Measurements from ENCODE around the gene DYRK1A.

DYRK1A gene

DNA sequence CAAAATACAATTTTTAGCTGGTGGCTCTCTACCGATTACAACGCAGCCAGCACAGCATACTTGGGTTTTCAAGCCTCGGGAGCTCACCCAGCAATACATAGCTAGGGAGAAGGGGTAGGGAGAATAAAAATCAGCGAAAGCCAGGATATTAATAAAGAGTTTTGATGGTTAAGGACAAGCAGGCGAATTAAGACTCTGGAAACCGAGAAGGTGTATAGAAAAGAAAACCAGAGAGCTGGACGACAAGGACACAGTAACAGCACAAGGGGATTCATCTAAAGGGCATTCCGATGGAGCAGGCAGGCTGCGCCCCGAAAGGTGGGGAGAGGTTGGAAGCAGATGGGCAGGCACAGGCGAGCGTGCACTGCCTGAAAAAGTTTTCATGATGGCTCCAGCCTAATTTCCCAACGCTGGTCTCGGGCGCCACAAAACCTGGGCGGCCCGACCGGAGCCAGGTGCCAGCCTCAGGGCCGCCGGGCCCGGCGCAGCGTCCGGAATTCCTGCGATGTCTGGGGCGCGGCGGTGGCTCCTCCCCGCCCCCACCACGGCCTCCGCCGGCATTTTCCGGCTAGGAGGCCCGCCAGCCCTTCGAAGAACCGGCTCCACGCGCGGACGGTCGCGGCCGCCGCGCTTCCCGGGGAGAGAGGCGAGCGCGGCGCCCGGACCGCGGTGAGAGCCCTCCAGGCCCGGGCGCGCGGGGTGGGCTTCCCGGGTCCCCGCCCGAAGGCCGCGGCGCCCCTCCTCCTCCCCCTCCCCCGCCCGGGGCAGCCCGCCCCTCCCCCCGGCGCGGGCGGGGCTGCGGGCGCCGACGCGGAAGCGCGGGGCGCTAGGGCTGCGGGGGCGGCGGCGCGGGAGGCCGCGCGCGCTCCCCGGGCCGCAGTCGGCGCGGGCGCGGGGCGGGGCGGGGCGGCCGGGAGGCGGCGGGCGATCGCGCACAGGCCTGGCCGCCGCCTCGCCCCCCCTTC, 774 bp upstream of the DYRK1A start:
- peaks cover 4% of the 10 kb centered on the region for H3K27me3 Mint-ChIP-seq (ENCODE audit: low read depth)
- no peaks in the 10 kb centered on the region for H3K9me3 Mint-ChIP-seq
- peak overlapping the region; percentile 99 to 100 (median 100) for H3K4me3 Mint-ChIP-seq
- TF ChIP-seq, protein P1, sequence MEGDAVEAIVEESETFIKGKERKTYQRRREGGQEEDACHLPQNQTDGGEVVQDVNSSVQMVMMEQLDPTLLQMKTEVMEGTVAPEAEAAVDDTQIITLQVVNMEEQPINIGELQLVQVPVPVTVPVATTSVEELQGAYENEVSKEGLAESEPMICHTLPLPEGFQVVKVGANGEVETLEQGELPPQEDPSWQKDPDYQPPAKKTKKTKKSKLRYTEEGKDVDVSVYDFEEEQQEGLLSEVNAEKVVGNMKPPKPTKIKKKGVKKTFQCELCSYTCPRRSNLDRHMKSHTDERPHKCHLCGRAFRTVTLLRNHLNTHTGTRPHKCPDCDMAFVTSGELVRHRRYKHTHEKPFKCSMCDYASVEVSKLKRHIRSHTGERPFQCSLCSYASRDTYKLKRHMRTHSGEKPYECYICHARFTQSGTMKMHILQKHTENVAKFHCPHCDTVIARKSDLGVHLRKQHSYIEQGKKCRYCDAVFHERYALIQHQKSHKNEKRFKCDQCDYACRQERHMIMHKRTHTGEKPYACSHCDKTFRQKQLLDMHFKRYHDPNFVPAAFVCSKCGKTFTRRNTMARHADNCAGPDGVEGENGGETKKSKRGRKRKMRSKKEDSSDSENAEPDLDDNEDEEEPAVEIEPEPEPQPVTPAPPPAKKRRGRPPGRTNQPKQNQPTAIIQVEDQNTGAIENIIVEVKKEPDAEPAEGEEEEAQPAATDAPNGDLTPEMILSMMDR (IDR thresholded peaks at IDR 0.05; ENCODE audit: unreplicated experiment in 3 of 3): no peak
- H3K36me3 Mint-ChIP-seq (ENCODE audit: low read depth): no peaks in the 10 kb centered on the region
- H3K4me1 Mint-ChIP-seq: peaks cover 24% of the 10 kb centered on the region
- H3K27ac Mint-ChIP-seq: peak overlapping the region; percentile 100

DNA sequence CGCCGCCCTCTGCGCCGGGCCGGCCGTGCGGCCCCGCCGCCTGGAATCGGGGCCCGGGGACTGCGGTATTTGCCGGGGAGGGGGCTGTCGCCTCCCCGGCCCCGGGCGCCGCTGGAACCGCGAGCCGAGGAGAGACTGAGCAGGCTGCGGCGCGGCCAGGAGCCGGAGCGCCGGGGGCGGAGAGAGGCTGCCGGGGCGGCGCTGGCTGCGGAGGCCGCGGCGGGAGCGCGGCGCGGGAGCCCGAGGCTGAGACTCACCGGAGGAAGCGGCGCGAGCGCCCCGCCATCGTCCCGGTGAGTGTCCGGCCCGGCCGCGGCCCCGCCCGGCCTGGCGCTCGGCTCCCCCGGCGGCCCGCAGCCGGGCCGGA, 746 bp downstream of the DYRK1A start:
- no peaks in the 10 kb centered on the region for H3K9me3 Mint-ChIP-seq
- peaks cover 4% of the 10 kb centered on the region for H3K27me3 Mint-ChIP-seq (ENCODE audit: low read depth)
- H3K4me1 Mint-ChIP-seq: peaks cover 33% of the 10 kb centered on the region
- no peaks in the 10 kb centered on the region for H3K36me3 Mint-ChIP-seq (ENCODE audit: low read depth)
- peak overlapping the region in 1 of 3 experiments; percentile 99 for H3K27ac Mint-ChIP-seq
- TF ChIP-seq, protein P1 (IDR thresholded peaks at IDR 0.05; ENCODE audit: unreplicated experiment in 3 of 3): no peak
- H3K4me3 Mint-ChIP-seq: no peak overlapping the region

DNA sequence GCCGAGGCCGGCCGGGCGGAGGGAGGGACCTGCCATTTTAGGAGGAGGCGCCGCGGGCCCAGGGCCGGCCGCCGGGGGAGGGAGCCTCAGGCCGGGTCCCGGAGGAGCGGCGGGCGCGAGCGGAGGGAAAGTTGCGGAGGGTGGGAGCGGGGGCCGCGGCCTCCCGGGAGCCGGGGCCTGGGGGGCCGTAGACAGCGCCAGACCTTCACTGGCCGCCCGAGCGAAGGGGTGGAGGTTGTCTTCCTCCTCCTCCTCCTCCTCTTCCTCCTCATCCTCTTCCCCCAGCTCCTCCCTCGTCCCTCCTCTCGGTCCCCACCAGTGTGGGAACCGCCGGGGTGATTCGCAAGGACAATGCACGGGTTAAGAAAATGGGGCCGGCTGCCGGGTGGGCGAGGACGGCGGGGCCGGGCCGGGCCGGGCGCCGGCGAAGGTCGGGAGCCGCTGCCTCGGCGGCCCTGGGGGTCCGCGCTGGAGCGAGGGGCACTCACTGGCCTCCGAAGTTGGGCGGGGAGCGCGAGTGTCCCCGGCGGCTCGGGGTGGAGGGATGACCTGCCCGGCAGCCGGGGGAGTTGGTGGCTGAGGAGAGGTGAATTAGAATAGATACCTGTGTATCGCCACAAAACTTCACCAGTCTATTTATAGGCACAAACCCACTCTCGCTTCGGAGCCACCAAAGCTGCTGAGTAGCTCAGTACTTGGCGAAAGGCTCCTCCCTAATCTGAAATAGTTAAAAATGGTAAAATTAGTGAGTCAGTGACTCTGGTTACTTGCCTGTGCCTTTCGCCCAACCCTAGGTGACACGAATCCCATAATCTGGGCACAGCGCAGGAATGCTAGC, 1.3 kb downstream of the DYRK1A start:
- peaks cover 39% of the 10 kb centered on the region for H3K4me1 Mint-ChIP-seq
- H3K27me3 Mint-ChIP-seq (ENCODE audit: low read depth): peaks cover 4% of the 10 kb centered on the region
- no peaks in the 10 kb centered on the region for H3K36me3 Mint-ChIP-seq (ENCODE audit: low read depth)
- H3K27ac Mint-ChIP-seq: peak overlapping the region; percentile 28 to 96 (median 66)
- H3K4me3 Mint-ChIP-seq: peak overlapping the region; percentile 87 to 93 (median 91)
- H3K9me3 Mint-ChIP-seq: no peaks in the 10 kb centered on the region
- TF ChIP-seq, protein P1 (IDR thresholded peaks at IDR 0.05; ENCODE audit: unreplicated experiment in 3 of 3): no peak

DNA sequence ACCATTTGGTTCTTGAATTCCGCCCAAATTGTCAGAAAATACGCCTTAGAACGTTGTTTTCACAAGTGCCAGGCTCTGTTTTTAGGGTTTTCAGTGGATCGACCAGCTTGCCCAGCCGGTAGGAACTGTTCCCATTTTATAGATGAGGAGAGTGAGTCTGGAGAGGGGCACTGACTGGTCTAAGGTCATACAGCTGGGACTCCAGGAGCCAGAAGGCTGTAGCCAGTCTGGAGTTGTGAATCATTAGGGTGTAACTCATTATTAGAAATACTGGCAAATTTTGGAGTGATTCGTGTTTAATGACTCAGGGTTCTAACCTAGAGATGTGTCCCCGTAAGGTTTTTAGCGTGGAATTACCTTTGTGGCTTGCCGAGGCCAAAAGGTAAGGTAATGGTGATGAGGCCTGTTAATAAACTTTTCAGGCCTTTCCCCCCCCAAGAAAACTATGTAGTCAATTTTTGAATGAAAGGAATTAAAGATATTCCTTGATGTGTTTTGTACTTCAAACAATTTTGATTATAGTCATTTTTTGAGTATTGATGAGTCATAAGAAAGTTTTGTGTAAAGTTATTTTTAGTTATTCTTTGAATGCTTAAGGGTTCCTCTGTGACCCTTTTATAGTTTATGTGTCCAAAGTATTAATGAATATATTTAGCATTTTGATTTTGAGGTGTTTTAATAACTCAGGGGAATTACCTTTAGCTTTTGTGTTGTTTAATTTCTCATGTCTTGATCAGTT, 2.1 kb downstream of the DYRK1A start:
- Mint-ChIP-seq H3K27ac (peak overlapping the region; percentile 28 to 96 (median 66)), H3K36me3 (ENCODE audit: low read depth) (no peaks in the 10 kb centered on the region), H3K27me3 (ENCODE audit: low read depth) (peaks cover 4% of the 10 kb centered on the region), H3K9me3 (no peaks in the 10 kb centered on the region), H3K4me1 (peaks cover 47% of the 10 kb centered on the region), H3K4me3 (peak overlapping the region; percentile 87 to 93 (median 91))
- TF ChIP-seq, protein P1 (IDR thresholded peaks at IDR 0.05; ENCODE audit: unreplicated experiment in 3 of 3): no peak

DNA sequence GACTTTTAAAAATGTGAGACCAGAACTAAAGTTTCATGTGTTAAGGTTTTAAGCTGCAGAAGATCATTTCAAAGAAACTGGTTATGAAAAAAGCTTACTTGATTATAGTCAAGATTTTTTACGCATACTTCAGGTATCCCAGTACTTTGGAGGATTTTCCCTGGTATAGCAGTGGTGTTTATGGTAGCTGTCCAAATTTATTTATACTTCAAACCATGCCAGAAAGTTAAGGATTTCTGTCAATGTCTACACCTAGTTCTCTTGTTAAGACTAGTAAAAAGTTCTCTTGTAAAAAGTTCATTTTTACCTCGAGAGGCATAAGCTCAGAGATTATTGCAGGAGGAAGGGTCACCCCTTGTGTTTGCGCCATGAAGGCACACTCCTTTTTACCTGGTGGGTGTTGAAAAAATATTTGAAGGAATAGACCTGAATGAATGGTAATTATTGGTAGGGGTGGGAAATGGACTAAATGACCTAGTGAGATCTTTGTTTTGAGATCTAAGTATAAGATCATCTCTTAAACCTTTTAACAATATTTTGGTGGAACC, 2.8 kb downstream of the DYRK1A start:
- TF ChIP-seq, protein P1 (IDR thresholded peaks at IDR 0.05; ENCODE audit: unreplicated experiment in 3 of 3): no peak
- no peaks in the 10 kb centered on the region for H3K9me3 Mint-ChIP-seq
- H3K27me3 Mint-ChIP-seq (ENCODE audit: low read depth): peaks cover 4% of the 10 kb centered on the region
- H3K27ac Mint-ChIP-seq: peak overlapping the region; percentile 28 to 96 (median 66)
- peaks cover 52% of the 10 kb centered on the region for H3K4me1 Mint-ChIP-seq
- peak overlapping the region; percentile 87 to 93 (median 91) for H3K4me3 Mint-ChIP-seq
- H3K36me3 Mint-ChIP-seq (ENCODE audit: low read depth): no peaks in the 10 kb centered on the region

All from nephron (organoid).